Astrocyte (in vitro differentiated cells and primary cell): ENCODE results near the gene NFATC1.

Source experiments
- EZH2 ChIP-seq: IDR thresholded peaks from 2 replicates; pipeline ENCODE4 v1.6.1; 2012; ENCODE audit warnings: mild to moderate bottlenecking, low read length, inconsistent platforms; ENCODE audit not compliant: insufficient read depth
- TF ChIP-seq, protein P1 (sequence below): IDR thresholded peaks from 2 replicates; pipeline ENCODE4 v1.5.1; 2011; ENCODE audit warnings: low read depth, mild to moderate bottlenecking, inconsistent platforms, low read length, moderate library complexity; ENCODE audit not compliant: insufficient read depth

DNA sequence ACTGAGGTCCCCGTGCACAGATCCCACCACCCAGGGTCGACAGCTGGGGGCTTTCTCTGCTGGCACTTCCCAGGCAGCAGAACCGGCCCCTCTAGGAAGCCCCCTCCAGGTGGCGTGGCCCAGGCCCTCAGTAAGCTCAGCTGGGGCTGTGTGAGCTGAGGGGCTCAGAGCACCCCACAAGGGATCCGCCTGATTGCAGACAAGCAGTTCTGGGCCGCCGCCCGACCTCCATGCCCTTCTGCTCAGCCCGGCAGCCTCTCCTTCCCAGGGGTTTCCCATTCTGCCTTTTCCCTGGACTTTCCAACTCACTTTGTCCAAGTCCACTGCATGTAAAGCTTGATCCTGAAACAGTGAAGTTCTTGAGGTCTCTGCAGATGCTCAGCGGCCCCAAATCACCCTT, 76.4 kb downstream of the NFATC1 start:
- TF ChIP-seq, protein P1, sequence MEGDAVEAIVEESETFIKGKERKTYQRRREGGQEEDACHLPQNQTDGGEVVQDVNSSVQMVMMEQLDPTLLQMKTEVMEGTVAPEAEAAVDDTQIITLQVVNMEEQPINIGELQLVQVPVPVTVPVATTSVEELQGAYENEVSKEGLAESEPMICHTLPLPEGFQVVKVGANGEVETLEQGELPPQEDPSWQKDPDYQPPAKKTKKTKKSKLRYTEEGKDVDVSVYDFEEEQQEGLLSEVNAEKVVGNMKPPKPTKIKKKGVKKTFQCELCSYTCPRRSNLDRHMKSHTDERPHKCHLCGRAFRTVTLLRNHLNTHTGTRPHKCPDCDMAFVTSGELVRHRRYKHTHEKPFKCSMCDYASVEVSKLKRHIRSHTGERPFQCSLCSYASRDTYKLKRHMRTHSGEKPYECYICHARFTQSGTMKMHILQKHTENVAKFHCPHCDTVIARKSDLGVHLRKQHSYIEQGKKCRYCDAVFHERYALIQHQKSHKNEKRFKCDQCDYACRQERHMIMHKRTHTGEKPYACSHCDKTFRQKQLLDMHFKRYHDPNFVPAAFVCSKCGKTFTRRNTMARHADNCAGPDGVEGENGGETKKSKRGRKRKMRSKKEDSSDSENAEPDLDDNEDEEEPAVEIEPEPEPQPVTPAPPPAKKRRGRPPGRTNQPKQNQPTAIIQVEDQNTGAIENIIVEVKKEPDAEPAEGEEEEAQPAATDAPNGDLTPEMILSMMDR: no peak
- no peak for TF ChIP-seq EZH2
